SK-N-SH (cell line): ENCODE data around the gene GMNN.

Source experiments
- CTCF ChIP-seq: fragments of 200-600 bp; sonication (generic); IDR thresholded peaks from 2 replicates; pipeline ENCODE4 v1.6.1; 2017; ENCODE audit warnings: antibody characterized with exemption, mild to moderate bottlenecking, moderate library complexity
- FOXJ3 ChIP-seq: sonication (generic); formaldehyde crosslinking; IDR thresholded peaks from 2 replicates; pipeline ENCODE4 v1.5.1; 2020; ENCODE audit warnings: mild to moderate bottlenecking, missing genetic modification reagents
- REST ChIP-seq: IDR thresholded peaks from 2 replicates; pipeline ENCODE4 v1.6.1; 2012; ENCODE audit warnings: mild to moderate bottlenecking, low read depth, low read length, moderate library complexity
- SIN3A ChIP-seq: IDR thresholded peaks from 2 replicates; pipeline ENCODE4 v1.6.1; 2012; ENCODE audit warnings: low read depth, mild to moderate bottlenecking, low read length, moderate library complexity, borderline replicate concordance
- TCF12 ChIP-seq: IDR thresholded peaks from 2 replicates; pipeline ENCODE4 v1.4.0; 2012
- TEAD4 ChIP-seq: IDR thresholded peaks from 2 replicates; pipeline ENCODE4 v1.4.0; 2012; ENCODE audit warnings: mild to moderate bottlenecking, borderline replicate concordance; ENCODE audit not compliant: insufficient read depth
- USF1 ChIP-seq: IDR thresholded peaks from 2 replicates; pipeline ENCODE4 v1.4.0; 2012; ENCODE audit warnings: low read depth, borderline replicate concordance

GRCh38 chr6:24768361-24768760 lies 6.4 kb upstream of the GMNN start:
- no peak for TF ChIP-seq USF1
- no peak for TF ChIP-seq SIN3A
- no peak for TF ChIP-seq TEAD4
- no peak for TF ChIP-seq CTCF
- TF ChIP-seq REST, result no peak
- TF ChIP-seq FOXJ3 (CRISPR knock-in tag), result no peak
- no peak for TF ChIP-seq TCF12
